HEK293 (cell line): ENCODE measurements around the gene DUSP16.

ENCODE experiments used
- CTCF ChIA-PET: fragments of 350-600 bp; formaldehyde crosslinking; extraction: SDS; loops from one replicate; lab custom pipeline; 2021; ENCODE audit warnings: antibody characterized with exemption; lab: Yijun Ruan, JAX
- POLR2A ChIA-PET: fragments of 300-600 bp; formaldehyde crosslinking; extraction: SDS; loops from one replicate; lab custom pipeline; 2020; ENCODE audit warnings: antibody characterized with exemption, inconsistent platforms; lab: Yijun Ruan, JAX
- H3K27ac ChIP-seq: fragments of 200-500 bp; sonication (Bioruptor generic); 2 replicates; pipeline ENCODE4 v1.5.1; 2014; ENCODE audit warnings: low read depth, low read length, control low read depth, inconsistent platforms; ENCODE audit errors: extremely low read depth
- H3K36me3 ChIP-seq, 2 experiments: fragments of 200-500 bp in 1 of 2; sonication (Bioruptor generic) in 1 of 2; 1 replicate in 1 of 2; 2 replicates in 1 of 2; pipeline ENCODE4 v1.5.1; 2014 to 2017; ENCODE audit warnings: inconsistent platforms in 2 of 2, low read length in 2 of 2; ENCODE audit not compliant: control insufficient read depth in 2 of 2, insufficient read depth in 1 of 2
- H3K4me1 ChIP-seq: fragments of 200-500 bp; sonication (Bioruptor generic); 2 replicates; pipeline ENCODE4 v1.5.1; 2014; ENCODE audit warnings: mild to moderate bottlenecking, low read length, inconsistent platforms; ENCODE audit not compliant: control insufficient read depth, insufficient read depth
- H3K4me3 ChIP-seq: 2 replicates; pipeline ENCODE4 v1.5.1; 2011; ENCODE audit warnings: low read depth, mild to moderate bottlenecking, control low read depth, low read length, moderate library complexity
- H3K9me3 ChIP-seq: fragments of 200-500 bp; sonication (Bioruptor generic); 2 replicates; pipeline ENCODE4 v1.5.1; 2014; ENCODE audit warnings: low read depth, low read length, inconsistent platforms; ENCODE audit not compliant: control insufficient read depth, insufficient read depth
- FEZF1 ChIP-seq: fragments of 450-650 bp; formaldehyde crosslinking; IDR thresholded peaks from 2 replicates; pipeline ENCODE4 v1.5.1; 2016; ENCODE audit warnings: missing biosample characterization, missing genetic modification characterization
- GLIS2 ChIP-seq: fragments of 450-650 bp; formaldehyde crosslinking; IDR thresholded peaks from 2 replicates; pipeline ENCODE4 v1.5.1; 2016; ENCODE audit warnings: missing biosample characterization, missing genetic modification characterization
- MEIS1 ChIP-seq: sonication (generic); formaldehyde crosslinking; IDR thresholded peaks from 2 replicates; pipeline ENCODE4 v1.8.1; 2022; ENCODE audit warnings: missing genetic modification reagents, mild to moderate bottlenecking, borderline replicate concordance
- ZNF112 ChIP-seq: fragments of 450-650 bp; formaldehyde crosslinking; IDR thresholded peaks from 2 replicates; pipeline ENCODE4 v1.5.0; 2017; ENCODE audit warnings: missing biosample characterization, missing genetic modification characterization
- ZNF140 ChIP-seq: fragments of 450-650 bp; formaldehyde crosslinking; IDR thresholded peaks from 2 replicates; pipeline ENCODE4 v1.5.1; 2016; ENCODE audit warnings: missing biosample characterization, missing genetic modification characterization
- ZNF184 ChIP-seq: fragments of 450-650 bp; IDR thresholded peaks from 2 replicates; pipeline ENCODE4 v1.5.1; 2018; ENCODE audit warnings: missing biosample characterization, mild to moderate bottlenecking, missing genetic modification characterization
- ZNF2 ChIP-seq: fragments of 450-650 bp; formaldehyde crosslinking; IDR thresholded peaks from 2 replicates; pipeline ENCODE4 v1.5.1; 2016; ENCODE audit warnings: missing biosample characterization, missing genetic modification characterization
- ZNF248 ChIP-seq: fragments of 450-650 bp; formaldehyde crosslinking; IDR thresholded peaks from 2 replicates; pipeline ENCODE4 v1.5.1; 2017; ENCODE audit warnings: missing biosample characterization, missing genetic modification characterization
- ZNF311 ChIP-seq: fragments of 450-650 bp; formaldehyde crosslinking; IDR thresholded peaks from 2 replicates; pipeline ENCODE4 v1.5.1; 2017; ENCODE audit warnings: missing biosample characterization, missing genetic modification characterization, borderline replicate concordance
- ZNF335 ChIP-seq: fragments of 450-650 bp; formaldehyde crosslinking; conservative IDR thresholded peaks from 2 replicates; pipeline ENCODE4 v1.5.1; 2016; ENCODE audit warnings: missing biosample characterization, missing genetic modification characterization
- ZNF513 ChIP-seq: fragments of 450-650 bp; IDR thresholded peaks from 2 replicates; pipeline ENCODE4 v1.5.1; 2018; ENCODE audit warnings: missing biosample characterization, missing genetic modification characterization
- ZNF521 ChIP-seq: fragments of 450-650 bp; formaldehyde crosslinking; IDR thresholded peaks from 2 replicates; pipeline ENCODE4 v1.5.1; 2017; ENCODE audit warnings: missing biosample characterization, mild to moderate bottlenecking, missing genetic modification characterization
- ZNF548 ChIP-seq: fragments of 450-650 bp; formaldehyde crosslinking; IDR thresholded peaks from 2 replicates; pipeline ENCODE4 v1.5.1; 2016; ENCODE audit warnings: missing biosample characterization, missing genetic modification characterization
- ZNF596 ChIP-seq: fragments of 450-650 bp; IDR thresholded peaks from 2 replicates; pipeline ENCODE4 v1.5.0; 2018; ENCODE audit warnings: missing biosample characterization, mild to moderate bottlenecking, missing genetic modification characterization, moderate library complexity
- ZNF654 ChIP-seq: fragments of 450-650 bp; formaldehyde crosslinking; IDR thresholded peaks from 2 replicates; pipeline ENCODE4 v1.5.1; 2016; ENCODE audit warnings: low read depth, missing biosample characterization, missing genetic modification characterization
- ZNF701 ChIP-seq: fragments of 450-650 bp; formaldehyde crosslinking; IDR thresholded peaks from 2 replicates; pipeline ENCODE4 v1.5.1; 2016; ENCODE audit warnings: missing biosample characterization, missing genetic modification characterization
- TF ChIP-seq, protein P1 (sequence below): fragments of 450-650 bp; formaldehyde crosslinking; IDR thresholded peaks from 2 replicates; pipeline ENCODE4 v1.5.1; 2017; ENCODE audit warnings: missing biosample characterization, missing genetic modification characterization
- TF ChIP-seq, protein P2 (sequence below): fragments of 450-650 bp; formaldehyde crosslinking; IDR thresholded peaks from 2 replicates; pipeline ENCODE4 v1.5.1; 2017; ENCODE audit warnings: missing biosample characterization, missing genetic modification characterization
- TF ChIP-seq, protein P3 (sequence below): fragments of 450-650 bp; formaldehyde crosslinking; optimal IDR thresholded peaks from 2 replicates; pipeline ENCODE3; 2016; ENCODE audit warnings: missing biosample characterization, mild to moderate bottlenecking, missing genetic modification characterization
- TF ChIP-seq, protein P4 (sequence below): fragments of 450-650 bp; IDR thresholded peaks from 2 replicates; pipeline ENCODE4 v1.5.1; 2018; ENCODE audit warnings: missing biosample characterization, mild to moderate bottlenecking, missing genetic modification characterization

Gene DUSP16

DNA sequence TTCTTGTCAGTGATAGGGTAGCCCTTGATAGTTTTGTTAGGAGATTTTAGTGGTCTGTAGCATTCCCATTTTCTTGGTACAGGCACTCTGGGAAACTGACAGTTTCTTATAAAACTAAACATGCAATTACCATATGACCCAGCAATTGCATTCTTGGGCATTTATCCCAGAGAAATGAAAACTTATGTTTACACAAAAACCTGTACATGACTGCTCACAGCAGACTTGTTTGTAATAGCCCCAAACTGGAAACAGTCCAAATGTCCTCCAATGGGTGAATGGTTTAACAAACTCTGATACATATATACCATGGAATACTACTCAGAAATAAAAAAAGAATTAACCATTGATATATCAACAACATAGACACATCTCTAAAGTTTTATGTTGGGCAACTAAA lies 130.3 kb downstream of the DUSP16 start:
- peaks cover 0 to 4% of the 10 kb centered on the region in 2 experiments for H3K36me3 ChIP-seq
- no peak for TF ChIP-seq MEIS1 (CRISPR knock-in tag)
- no peak for TF ChIP-seq ZNF596 (tag by site-specific recombination)
- TF ChIP-seq ZNF112: no peak
- TF ChIP-seq ZNF184 (tag by site-specific recombination): no peak
- TF ChIP-seq, protein P1, sequence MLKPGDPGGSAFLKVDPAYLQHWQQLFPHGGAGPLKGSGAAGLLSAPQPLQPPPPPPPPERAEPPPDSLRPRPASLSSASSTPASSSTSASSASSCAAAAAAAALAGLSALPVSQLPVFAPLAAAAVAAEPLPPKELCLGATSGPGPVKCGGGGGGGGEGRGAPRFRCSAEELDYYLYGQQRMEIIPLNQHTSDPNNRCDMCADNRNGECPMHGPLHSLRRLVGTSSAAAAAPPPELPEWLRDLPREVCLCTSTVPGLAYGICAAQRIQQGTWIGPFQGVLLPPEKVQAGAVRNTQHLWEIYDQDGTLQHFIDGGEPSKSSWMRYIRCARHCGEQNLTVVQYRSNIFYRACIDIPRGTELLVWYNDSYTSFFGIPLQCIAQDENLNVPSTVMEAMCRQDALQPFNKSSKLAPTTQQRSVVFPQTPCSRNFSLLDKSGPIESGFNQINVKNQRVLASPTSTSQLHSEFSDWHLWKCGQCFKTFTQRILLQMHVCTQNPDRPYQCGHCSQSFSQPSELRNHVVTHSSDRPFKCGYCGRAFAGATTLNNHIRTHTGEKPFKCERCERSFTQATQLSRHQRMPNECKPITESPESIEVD: peak; percentile 76
- no peak for TF ChIP-seq GLIS2 (tag by site-specific recombination)
- TF ChIP-seq, protein P2, sequence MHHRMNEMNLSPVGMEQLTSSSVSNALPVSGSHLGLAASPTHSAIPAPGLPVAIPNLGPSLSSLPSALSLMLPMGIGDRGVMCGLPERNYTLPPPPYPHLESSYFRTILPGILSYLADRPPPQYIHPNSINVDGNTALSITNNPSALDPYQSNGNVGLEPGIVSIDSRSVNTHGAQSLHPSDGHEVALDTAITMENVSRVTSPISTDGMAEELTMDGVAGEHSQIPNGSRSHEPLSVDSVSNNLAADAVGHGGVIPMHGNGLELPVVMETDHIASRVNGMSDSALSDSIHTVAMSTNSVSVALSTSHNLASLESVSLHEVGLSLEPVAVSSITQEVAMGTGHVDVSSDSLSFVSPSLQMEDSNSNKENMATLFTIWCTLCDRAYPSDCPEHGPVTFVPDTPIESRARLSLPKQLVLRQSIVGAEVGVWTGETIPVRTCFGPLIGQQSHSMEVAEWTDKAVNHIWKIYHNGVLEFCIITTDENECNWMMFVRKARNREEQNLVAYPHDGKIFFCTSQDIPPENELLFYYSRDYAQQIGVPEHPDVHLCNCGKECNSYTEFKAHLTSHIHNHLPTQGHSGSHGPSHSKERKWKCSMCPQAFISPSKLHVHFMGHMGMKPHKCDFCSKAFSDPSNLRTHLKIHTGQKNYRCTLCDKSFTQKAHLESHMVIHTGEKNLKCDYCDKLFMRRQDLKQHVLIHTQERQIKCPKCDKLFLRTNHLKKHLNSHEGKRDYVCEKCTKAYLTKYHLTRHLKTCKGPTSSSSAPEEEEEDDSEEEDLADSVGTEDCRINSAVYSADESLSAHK: peak; percentile 43; the same call in 1 of the 2 replicates
- TF ChIP-seq ZNF140 (tag by site-specific recombination): no peak
- no peak for TF ChIP-seq ZNF701 (tag by site-specific recombination)
- TF ChIP-seq, protein P3, sequence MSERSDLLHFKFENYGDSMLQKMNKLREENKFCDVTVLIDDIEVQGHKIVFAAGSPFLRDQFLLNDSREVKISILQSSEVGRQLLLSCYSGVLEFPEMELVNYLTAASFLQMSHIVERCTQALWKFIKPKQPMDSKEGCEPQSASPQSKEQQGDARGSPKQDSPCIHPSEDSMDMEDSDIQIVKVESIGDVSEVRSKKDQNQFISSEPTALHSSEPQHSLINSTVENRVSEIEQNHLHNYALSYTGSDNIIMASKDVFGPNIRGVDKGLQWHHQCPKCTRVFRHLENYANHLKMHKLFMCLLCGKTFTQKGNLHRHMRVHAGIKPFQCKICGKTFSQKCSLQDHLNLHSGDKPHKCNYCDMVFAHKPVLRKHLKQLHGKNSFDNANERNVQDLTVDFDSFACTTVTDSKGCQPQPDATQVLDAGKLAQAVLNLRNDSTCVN (tag by site-specific recombination): no peak
- TF ChIP-seq, protein P4, sequence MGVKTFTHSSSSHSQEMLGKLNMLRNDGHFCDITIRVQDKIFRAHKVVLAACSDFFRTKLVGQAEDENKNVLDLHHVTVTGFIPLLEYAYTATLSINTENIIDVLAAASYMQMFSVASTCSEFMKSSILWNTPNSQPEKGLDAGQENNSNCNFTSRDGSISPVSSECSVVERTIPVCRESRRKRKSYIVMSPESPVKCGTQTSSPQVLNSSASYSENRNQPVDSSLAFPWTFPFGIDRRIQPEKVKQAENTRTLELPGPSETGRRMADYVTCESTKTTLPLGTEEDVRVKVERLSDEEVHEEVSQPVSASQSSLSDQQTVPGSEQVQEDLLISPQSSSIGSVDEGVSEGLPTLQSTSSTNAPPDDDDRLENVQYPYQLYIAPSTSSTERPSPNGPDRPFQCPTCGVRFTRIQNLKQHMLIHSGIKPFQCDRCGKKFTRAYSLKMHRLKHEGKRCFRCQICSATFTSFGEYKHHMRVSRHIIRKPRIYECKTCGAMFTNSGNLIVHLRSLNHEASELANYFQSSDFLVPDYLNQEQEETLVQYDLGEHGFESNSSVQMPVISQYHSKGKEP (tag by site-specific recombination): 0 out of 2 replicates have a peak, but pooled peaks have one; percentile 44
- TF ChIP-seq ZNF654: no peak
- no peak for TF ChIP-seq ZNF521 (tag by site-specific recombination)
- TF ChIP-seq ZNF2 (tag by site-specific recombination): no peak
- TF ChIP-seq ZNF248 (tag by site-specific recombination): no peak
- no peak for TF ChIP-seq ZNF548
- TF ChIP-seq ZNF335 (tag by site-specific recombination): 0 out of 2 replicates have a peak, but pooled peaks have one; percentile 18
- no peak for TF ChIP-seq ZNF311 (tag by site-specific recombination)
- TF ChIP-seq ZNF513 (tag by site-specific recombination): no peak
- peak; percentile 40; the same call in 1 of the 2 replicates for TF ChIP-seq FEZF1 (tag by site-specific recombination)
- no peak overlapping the region for H3K27ac ChIP-seq
- ChIA-PET CTCF (no interaction called here), POLR2A (no interaction called here)
- H3K4me1 ChIP-seq: no peaks in the 10 kb centered on the region
- no peaks in the 10 kb centered on the region for H3K9me3 ChIP-seq
- H3K4me3 ChIP-seq: no peak overlapping the region
